Measurements from ENCODE around the gene NID1.

- TF ChIP-seq CTCF (IDR thresholded peaks at IDR 0.05) = no peak
- no peak for TF ChIP-seq POLR2A (IDR thresholded peaks at IDR 0.05)
- no peak for TF ChIP-seq POLR2AphosphoS5 (IDR thresholded peaks at IDR 0.05)
- TF ChIP-seq EP300 (IDR thresholded peaks at IDR 0.05) = no peak
These were observed 114.6 kb downstream of the NID1 start for GRCh38 chr1:235950318-235950717.

Measured in suprapubic skin (tissue), 4 donors.